HEK293 (cell line): ENCODE measurements around the gene CRTC1.

ENCODE experiments used
- CTCF ChIP-seq: fragments of 450-650 bp; formaldehyde crosslinking; IDR thresholded peaks from 2 replicates; pipeline ENCODE4 v1.5.1; 2016; ENCODE audit warnings: missing biosample characterization, missing genetic modification characterization
- KLF7 ChIP-seq: fragments of 450-650 bp; formaldehyde crosslinking; IDR thresholded peaks from 2 replicates; pipeline ENCODE4 v1.5.1; 2016; ENCODE audit warnings: missing biosample characterization, missing genetic modification characterization, borderline replicate concordance

- TF ChIP-seq CTCF (no peak), KLF7 (no peak)
Observed at GRCh38 chr19:18804139-18804601, 120.7 kb downstream of the CRTC1 start.
